ENCODE data around the gene GLYAT. TPM values are rescaled to one million over a fixed set of nuclear protein-coding genes. Genes with fewer than 3 reads are reported as not detected.

Gene GLYAT, protein sequence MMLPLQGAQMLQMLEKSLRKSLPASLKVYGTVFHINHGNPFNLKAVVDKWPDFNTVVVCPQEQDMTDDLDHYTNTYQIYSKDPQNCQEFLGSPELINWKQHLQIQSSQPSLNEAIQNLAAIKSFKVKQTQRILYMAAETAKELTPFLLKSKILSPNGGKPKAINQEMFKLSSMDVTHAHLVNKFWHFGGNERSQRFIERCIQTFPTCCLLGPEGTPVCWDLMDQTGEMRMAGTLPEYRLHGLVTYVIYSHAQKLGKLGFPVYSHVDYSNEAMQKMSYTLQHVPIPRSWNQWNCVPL
- not detected in 2 replicates for total RNA-seq

DNA sequence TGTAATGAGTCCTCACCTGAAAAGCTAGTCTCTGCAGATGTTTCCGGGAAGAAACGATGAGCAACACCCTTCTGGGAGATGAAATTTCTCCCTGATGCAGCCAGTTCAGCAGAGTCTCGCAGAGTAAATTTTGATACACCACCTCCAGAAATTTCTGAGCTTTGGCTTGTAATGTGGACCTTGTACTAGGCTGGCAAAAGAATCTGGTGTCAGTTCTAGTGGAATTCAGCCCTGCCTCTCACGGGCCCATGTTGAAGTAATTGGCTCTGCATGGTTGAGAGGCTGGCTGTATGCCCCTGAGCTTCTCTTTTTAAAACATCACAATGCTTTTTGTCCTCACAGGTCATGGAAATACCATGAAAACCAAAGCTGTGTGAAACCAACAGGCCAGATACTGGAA, at the start of gene GLYAT:
GLYAT (minus strand) TSS at position 125 of the 400 bp plus-strand sequence. CDS start 7,447 bp downstream, outside the sequence.

Other genes with a start within 250 kb of the GLYAT start
- gene OR5B21, start 223.8 kb downstream of the GLYAT start, total RNA-seq, result not detected in 2 replicates
- 9.5 and 11.8 TPM in 2 replicates for gene LPXN, start 156.1 kb downstream of the GLYAT start, total RNA-seq
- 30.9 and 38.4 TPM in 2 replicates for gene ZFP91, start 152.9 kb downstream of the GLYAT start, total RNA-seq
- gene CNTF, start 109.3 kb downstream of the GLYAT start, total RNA-seq, result 0.23 and 0.92 TPM in 2 replicates
- not detected in 2 replicates for gene GLYATL2, start 112.8 kb upstream of the GLYAT start, total RNA-seq
- not detected in 2 replicates for gene GLYATL1, start 207.5 kb upstream of the GLYAT start, total RNA-seq